ENCODE measurements around the gene SPOCK1.

Gene SPOCK1

DNA sequence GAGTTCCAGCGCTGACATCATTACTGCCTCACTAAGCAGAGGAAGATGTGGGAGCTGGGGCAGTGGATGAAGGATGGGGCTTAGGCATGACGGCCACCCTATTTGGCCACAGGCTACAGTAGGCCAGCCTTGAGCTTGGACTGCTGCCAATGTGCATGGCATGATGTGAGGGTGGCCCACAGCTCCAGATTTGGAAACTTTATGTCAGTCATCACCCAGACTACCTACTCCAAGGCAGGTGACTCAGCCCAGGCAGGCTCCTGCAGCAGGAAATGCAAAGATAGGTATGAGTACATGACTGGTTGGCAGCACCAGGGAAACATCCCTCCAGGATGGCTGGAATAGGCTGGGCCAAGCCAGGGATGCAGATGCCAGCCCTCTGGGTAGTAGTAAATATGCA is 303.6 kb downstream of the SPOCK1 start:
- H3K9me3 ChIP-seq (ENCODE audit: low read length): no peaks in the 10 kb centered on the region
- no peaks in the 10 kb centered on the region for H3K4me1 ChIP-seq (ENCODE audit: insufficient read depth, low read length)
- no peaks in the 10 kb centered on the region for H3K27me3 ChIP-seq (ENCODE audit: control insufficient read depth in 1 of 2, insufficient read depth in 2 of 2, low read length in 2 of 2)
- H3K4me3 ChIP-seq (ENCODE audit: low read depth in 1 of 2, low read length in 2 of 2): no peak overlapping the region
- no peaks in the 10 kb centered on the region for H3K36me3 ChIP-seq (ENCODE audit: insufficient read depth, low read length)
- no peak overlapping the region for H3K27ac ChIP-seq (ENCODE audit: low read depth, low read length)
- no peak overlapping the region for H3K9ac ChIP-seq (ENCODE audit: low read length)

DNA sequence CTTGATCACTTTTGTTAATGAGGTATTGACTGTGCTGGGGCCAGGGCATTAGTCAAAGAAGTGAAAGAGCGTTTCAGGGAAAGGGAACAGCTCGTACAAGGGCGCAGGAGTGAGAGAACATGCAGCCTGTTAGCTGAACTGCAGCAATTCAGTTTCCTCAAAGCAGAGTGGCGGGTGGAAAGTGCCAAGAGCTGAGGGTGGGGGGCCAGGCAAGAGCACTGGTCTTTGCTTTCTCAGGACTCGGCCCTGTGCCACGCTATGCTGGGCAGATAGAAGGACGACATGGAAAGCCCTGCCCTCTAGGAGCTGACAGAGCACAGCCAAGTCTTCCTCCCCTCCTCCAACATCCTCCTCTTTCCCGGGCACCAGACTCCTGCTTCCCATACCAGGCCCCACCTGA is 304.8 kb downstream of the SPOCK1 start:
- Histone ChIP-seq H3K9ac (ENCODE audit: low read length) (no peak overlapping the region), H3K36me3 (ENCODE audit: insufficient read depth, low read length) (no peaks in the 10 kb centered on the region), H3K4me1 (ENCODE audit: insufficient read depth, low read length) (no peaks in the 10 kb centered on the region), H3K9me3 (ENCODE audit: low read length) (no peaks in the 10 kb centered on the region), H3K4me3 (ENCODE audit: low read depth in 1 of 2, low read length in 2 of 2) (no peak overlapping the region), H3K27ac (ENCODE audit: low read depth, low read length) (no peak overlapping the region), H3K27me3 (ENCODE audit: control insufficient read depth in 1 of 2, insufficient read depth in 2 of 2, low read length in 2 of 2) (no peaks in the 10 kb centered on the region)

DNA sequence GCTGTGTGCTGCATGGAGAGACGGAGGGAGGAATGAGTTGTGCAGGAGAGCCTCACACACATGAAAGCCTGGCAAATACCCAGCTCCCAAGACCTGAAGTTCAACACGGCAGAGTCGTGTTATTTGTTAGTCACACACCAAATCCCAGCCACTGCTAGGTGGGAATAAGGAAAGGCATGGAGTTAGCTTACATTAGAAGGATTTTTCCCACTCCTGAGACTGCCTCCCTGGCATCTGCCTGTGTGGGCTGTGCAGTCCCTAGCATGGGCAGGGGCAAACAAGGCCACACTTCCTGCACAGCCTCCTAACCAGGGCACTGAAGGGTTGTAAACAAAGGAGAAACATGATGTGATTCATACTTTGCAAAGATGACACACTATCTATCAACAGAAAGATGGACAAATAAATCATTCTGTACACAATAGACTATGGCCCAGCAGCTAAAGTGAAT is 306.8 kb downstream of the SPOCK1 start:
- Histone ChIP-seq H3K9me3 (ENCODE audit: low read length) (no peaks in the 10 kb centered on the region), H3K27me3 (ENCODE audit: control insufficient read depth in 1 of 2, insufficient read depth in 2 of 2, low read length in 2 of 2) (no peaks in the 10 kb centered on the region), H3K27ac (ENCODE audit: low read depth, low read length) (no peak overlapping the region), H3K4me1 (ENCODE audit: insufficient read depth, low read length) (no peaks in the 10 kb centered on the region), H3K4me3 (ENCODE audit: low read depth in 1 of 2, low read length in 2 of 2) (no peak overlapping the region), H3K9ac (ENCODE audit: low read length) (no peak overlapping the region), H3K36me3 (ENCODE audit: insufficient read depth, low read length) (no peaks in the 10 kb centered on the region)

DNA sequence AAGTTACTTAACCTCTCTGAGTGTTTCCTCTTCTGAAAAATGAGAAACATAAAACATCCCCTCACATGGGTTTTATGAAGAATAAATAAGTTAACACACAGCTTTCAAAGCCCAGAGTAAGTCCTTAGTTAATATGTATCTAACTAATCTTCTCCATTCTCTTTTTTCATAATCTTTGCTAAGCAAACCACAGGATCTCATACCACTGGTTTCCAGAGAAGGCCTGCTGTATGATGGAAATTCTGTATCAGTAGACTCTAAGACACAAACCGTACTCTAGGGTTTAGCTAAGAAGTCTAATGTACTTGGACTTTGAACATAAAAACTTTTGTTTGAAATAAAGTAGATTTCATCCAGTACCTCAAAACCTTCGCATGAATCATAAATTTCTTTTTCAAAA is 307.9 kb downstream of the SPOCK1 start:
- Histone ChIP-seq H3K9me3 (ENCODE audit: low read length) (no peaks in the 10 kb centered on the region), H3K27me3 (ENCODE audit: control insufficient read depth in 1 of 2, insufficient read depth in 2 of 2, low read length in 2 of 2) (no peaks in the 10 kb centered on the region), H3K4me1 (ENCODE audit: insufficient read depth, low read length) (no peaks in the 10 kb centered on the region), H3K27ac (ENCODE audit: low read depth, low read length) (no peak overlapping the region), H3K9ac (ENCODE audit: low read length) (no peak overlapping the region), H3K4me3 (ENCODE audit: low read depth in 1 of 2, low read length in 2 of 2) (no peak overlapping the region), H3K36me3 (ENCODE audit: insufficient read depth, low read length) (no peaks in the 10 kb centered on the region)

DNA sequence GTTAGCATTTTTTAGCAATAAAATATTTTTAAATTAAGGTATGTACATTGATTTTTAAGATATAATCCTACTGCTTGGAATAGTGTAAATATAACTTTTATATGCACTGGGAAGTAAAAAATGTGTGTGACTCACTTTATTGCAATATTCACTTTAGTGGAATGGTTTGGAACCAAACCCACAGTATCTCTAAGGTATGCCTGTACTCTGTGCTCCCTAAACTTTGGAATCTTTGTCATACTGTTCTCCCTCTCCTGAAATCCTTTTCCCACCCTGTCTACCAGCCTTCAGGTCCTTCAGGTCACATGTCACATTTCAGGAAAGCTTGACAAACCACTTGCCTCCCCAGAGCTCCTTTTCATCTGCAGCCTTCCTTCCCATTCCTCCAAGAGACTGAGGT is 308.7 kb downstream of the SPOCK1 start:
- Histone ChIP-seq H3K4me1 (ENCODE audit: insufficient read depth, low read length) (no peaks in the 10 kb centered on the region), H3K4me3 (ENCODE audit: low read depth in 1 of 2, low read length in 2 of 2) (no peak overlapping the region), H3K9ac (ENCODE audit: low read length) (no peak overlapping the region), H3K27ac (ENCODE audit: low read depth, low read length) (no peak overlapping the region), H3K27me3 (ENCODE audit: control insufficient read depth in 1 of 2, insufficient read depth in 2 of 2, low read length in 2 of 2) (no peaks in the 10 kb centered on the region), H3K36me3 (ENCODE audit: insufficient read depth, low read length) (no peaks in the 10 kb centered on the region), H3K9me3 (ENCODE audit: low read length) (no peaks in the 10 kb centered on the region)

DNA sequence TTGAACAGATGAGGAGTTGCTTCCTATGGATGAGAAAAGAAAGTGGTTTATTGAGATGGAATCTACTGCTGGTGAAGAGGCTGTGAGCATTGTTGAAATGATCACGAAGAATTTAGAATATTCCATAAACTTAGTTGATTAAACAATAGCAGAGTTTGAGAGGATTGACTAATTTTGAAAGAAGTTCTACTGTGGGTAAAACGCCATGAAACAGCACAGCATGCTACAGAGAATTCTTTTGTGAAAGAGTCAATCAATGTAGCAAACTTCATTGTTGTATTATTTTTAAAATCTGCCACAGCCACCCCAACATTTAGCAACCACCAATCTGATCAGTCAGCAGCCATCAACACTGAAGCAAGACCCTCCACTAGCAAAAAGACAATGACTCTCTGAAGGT is 309.1 kb downstream of the SPOCK1 start:
- H3K4me3 ChIP-seq (ENCODE audit: low read depth in 1 of 2, low read length in 2 of 2): no peak overlapping the region
- H3K4me1 ChIP-seq (ENCODE audit: insufficient read depth, low read length): no peaks in the 10 kb centered on the region
- no peaks in the 10 kb centered on the region for H3K9me3 ChIP-seq (ENCODE audit: low read length)
- H3K27ac ChIP-seq (ENCODE audit: low read depth, low read length): no peak overlapping the region
- H3K9ac ChIP-seq (ENCODE audit: low read length): no peak overlapping the region
- no peaks in the 10 kb centered on the region for H3K36me3 ChIP-seq (ENCODE audit: insufficient read depth, low read length)
- H3K27me3 ChIP-seq (ENCODE audit: control insufficient read depth in 1 of 2, insufficient read depth in 2 of 2, low read length in 2 of 2): no peaks in the 10 kb centered on the region

DNA sequence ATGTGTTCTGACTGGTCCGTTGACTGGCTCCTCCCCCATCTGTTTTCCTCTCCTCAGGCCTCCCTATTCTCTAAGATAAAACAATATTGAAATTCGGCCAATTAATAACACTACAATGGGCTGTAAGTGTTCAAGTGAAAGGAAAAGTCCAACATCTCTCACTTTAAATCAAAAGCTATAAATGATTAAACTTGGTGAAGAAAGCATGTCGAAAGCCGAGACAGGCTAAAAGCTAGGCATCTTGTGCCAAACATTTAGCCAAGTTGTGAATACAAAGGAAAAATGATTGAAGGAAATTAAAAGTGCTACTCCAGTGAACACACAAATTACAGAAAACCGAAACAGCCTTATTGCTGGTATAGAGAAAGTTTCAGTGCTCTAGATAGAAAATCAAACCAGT is 310.6 kb downstream of the SPOCK1 start:
- no peak overlapping the region for H3K4me3 ChIP-seq (ENCODE audit: low read depth in 1 of 2, low read length in 2 of 2)
- no peaks in the 10 kb centered on the region for H3K27me3 ChIP-seq (ENCODE audit: control insufficient read depth in 1 of 2, insufficient read depth in 2 of 2, low read length in 2 of 2)
- H3K9ac ChIP-seq (ENCODE audit: low read length): no peak overlapping the region
- H3K36me3 ChIP-seq (ENCODE audit: insufficient read depth, low read length): no peaks in the 10 kb centered on the region
- H3K27ac ChIP-seq (ENCODE audit: low read depth, low read length): no peak overlapping the region
- H3K9me3 ChIP-seq (ENCODE audit: low read length): no peaks in the 10 kb centered on the region
- H3K4me1 ChIP-seq (ENCODE audit: insufficient read depth, low read length): no peaks in the 10 kb centered on the region

DNA sequence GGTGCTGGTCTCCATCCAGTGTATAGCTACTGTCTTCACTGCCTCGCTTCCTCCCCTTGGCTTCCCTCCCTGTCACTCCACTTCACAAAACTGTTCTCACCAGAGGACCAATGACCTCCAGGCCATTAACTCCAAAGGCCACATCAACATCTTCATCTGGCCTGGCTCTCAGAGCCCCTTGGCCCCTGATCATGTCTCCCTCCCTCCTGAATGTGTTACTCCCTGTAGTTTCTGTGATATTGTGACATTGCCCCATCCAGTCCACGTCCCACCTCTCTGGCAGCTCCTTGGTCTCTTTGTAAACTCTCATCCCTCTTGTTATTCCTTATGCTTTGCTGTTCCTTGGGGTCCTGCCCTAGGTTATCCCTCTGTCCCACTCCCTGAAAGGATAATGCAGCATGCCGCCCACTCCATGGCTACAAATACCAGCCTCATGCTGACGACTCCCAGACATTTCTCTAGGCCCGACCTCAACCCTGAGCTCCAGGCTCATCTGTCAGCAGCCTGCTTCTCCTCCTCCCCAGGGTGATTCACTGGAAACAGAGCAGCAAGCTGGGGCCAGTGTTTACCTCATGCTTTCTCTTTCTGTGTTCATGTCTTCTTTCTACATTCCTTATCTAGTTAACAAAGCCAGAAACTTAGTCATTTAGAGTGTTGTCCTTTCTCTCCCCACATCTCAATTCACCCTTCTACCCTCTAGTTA is 312.2 kb downstream of the SPOCK1 start:
- Histone ChIP-seq H3K36me3 (ENCODE audit: insufficient read depth, low read length) (no peaks in the 10 kb centered on the region), H3K9ac (ENCODE audit: low read length) (no peak overlapping the region), H3K9me3 (ENCODE audit: low read length) (no peaks in the 10 kb centered on the region), H3K4me1 (ENCODE audit: insufficient read depth, low read length) (no peaks in the 10 kb centered on the region), H3K27me3 (ENCODE audit: control insufficient read depth in 1 of 2, insufficient read depth in 2 of 2, low read length in 2 of 2) (no peaks in the 10 kb centered on the region), H3K4me3 (ENCODE audit: low read depth in 1 of 2, low read length in 2 of 2) (no peak overlapping the region), H3K27ac (ENCODE audit: low read depth, low read length) (no peak overlapping the region)

DNA sequence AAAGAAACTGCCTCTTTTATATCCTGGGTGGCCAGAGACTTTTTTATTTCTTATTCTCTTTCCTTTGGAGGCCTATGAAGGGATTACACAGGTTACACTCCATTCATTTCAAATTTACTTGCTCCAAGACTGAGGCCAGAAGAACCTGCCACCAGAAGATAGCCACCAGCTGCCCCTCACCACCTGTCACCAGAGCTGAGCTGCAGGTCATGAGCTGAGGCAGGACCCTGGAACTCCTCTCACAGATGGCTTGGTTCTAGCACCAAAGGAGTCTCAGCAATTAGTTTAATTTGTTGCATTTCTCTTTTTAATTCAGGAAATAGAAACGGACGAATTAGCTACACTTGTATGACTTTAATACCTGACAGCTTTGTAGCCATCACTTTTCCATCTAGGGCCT is 313.9 kb downstream of the SPOCK1 start:
- H3K27me3 ChIP-seq (ENCODE audit: control insufficient read depth in 1 of 2, insufficient read depth in 2 of 2, low read length in 2 of 2): no peaks in the 10 kb centered on the region
- no peak overlapping the region for H3K27ac ChIP-seq (ENCODE audit: low read depth, low read length)
- H3K4me3 ChIP-seq (ENCODE audit: low read depth in 1 of 2, low read length in 2 of 2): no peak overlapping the region
- no peaks in the 10 kb centered on the region for H3K36me3 ChIP-seq (ENCODE audit: insufficient read depth, low read length)
- no peaks in the 10 kb centered on the region for H3K4me1 ChIP-seq (ENCODE audit: insufficient read depth, low read length)
- H3K9me3 ChIP-seq (ENCODE audit: low read length): no peaks in the 10 kb centered on the region
- H3K9ac ChIP-seq (ENCODE audit: low read length): no peak overlapping the region

DNA sequence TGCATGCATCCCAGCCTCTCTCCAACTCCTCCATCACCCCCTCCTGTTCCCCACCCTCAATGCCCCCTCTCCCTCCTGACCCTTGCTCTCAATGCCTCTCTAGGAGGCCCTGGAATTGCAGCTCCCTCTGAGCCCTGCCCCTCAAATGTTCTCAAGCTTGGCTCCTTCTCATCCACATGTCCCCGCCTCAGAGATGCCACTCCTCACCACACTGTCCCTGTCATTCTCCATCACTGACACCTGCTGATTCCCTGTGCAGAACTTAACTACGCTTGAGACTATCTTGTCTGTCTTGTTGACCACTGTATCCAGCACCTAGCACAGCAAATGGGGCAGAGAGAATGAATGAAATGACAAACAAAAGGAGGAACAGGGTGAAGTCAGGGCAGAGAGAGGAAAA is 314.4 kb downstream of the SPOCK1 start:
- Histone ChIP-seq H3K27me3 (ENCODE audit: control insufficient read depth in 1 of 2, insufficient read depth in 2 of 2, low read length in 2 of 2) (no peaks in the 10 kb centered on the region), H3K36me3 (ENCODE audit: insufficient read depth, low read length) (no peaks in the 10 kb centered on the region), H3K9ac (ENCODE audit: low read length) (no peak overlapping the region), H3K4me1 (ENCODE audit: insufficient read depth, low read length) (no peaks in the 10 kb centered on the region), H3K4me3 (ENCODE audit: low read depth in 1 of 2, low read length in 2 of 2) (no peak overlapping the region), H3K27ac (ENCODE audit: low read depth, low read length) (no peak overlapping the region), H3K9me3 (ENCODE audit: low read length) (no peaks in the 10 kb centered on the region)

DNA sequence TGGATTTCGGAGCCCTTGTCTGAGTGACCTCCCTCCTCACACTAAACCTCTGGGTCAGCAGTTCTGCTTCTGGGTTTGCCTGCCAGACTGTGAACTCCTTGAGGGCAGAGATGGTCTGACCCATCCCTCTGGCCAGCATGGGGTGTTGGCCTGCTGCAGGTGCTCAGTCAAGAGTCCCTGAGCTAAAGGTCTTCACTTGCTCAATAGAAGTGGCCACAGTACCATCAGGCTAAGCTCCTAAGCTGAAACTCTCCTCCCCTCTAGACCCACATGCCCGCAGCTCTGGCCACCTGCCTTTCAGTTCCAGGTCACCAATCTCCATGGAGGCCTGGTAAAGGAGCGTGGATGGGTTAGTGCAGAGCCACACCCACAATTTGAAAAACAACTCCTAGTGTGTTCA is 316.6 kb downstream of the SPOCK1 start:
- no peaks in the 10 kb centered on the region for H3K27me3 ChIP-seq (ENCODE audit: control insufficient read depth in 1 of 2, insufficient read depth in 2 of 2, low read length in 2 of 2)
- H3K4me1 ChIP-seq (ENCODE audit: insufficient read depth, low read length): no peaks in the 10 kb centered on the region
- no peak overlapping the region for H3K27ac ChIP-seq (ENCODE audit: low read depth, low read length)
- H3K9me3 ChIP-seq (ENCODE audit: low read length): no peaks in the 10 kb centered on the region
- H3K36me3 ChIP-seq (ENCODE audit: insufficient read depth, low read length): no peaks in the 10 kb centered on the region
- no peak overlapping the region for H3K9ac ChIP-seq (ENCODE audit: low read length)
- no peak overlapping the region for H3K4me3 ChIP-seq (ENCODE audit: low read depth in 1 of 2, low read length in 2 of 2)

DNA sequence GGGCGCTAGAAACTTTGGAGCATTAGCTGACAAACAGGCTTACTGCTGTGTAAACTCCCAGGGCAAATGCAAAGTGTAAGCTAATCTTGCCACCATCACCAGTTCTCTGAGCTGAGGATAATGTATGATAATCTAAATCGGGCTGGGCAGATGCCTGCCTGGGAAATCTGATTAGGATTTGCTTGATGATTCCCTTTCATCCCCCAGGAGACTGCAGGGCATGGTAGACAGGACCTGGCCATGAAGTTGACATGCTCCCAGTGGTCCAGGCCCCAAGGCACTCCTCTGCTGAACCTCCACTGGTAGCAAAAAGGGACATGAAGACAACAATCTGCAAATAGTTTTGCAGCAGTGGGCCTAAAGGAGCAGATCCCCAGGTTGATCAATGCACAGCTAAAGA is 317.5 kb downstream of the SPOCK1 start:
- Histone ChIP-seq H3K27me3 (ENCODE audit: control insufficient read depth in 1 of 2, insufficient read depth in 2 of 2, low read length in 2 of 2) (no peaks in the 10 kb centered on the region), H3K4me3 (ENCODE audit: low read depth in 1 of 2, low read length in 2 of 2) (no peak overlapping the region), H3K4me1 (ENCODE audit: insufficient read depth, low read length) (no peaks in the 10 kb centered on the region), H3K9me3 (ENCODE audit: low read length) (no peaks in the 10 kb centered on the region), H3K9ac (ENCODE audit: low read length) (no peak overlapping the region), H3K36me3 (ENCODE audit: insufficient read depth, low read length) (no peaks in the 10 kb centered on the region), H3K27ac (ENCODE audit: low read depth, low read length) (no peak overlapping the region)

Measured in muscle layer of colon (tissue), 2 donors.